ENCODE data around the gene SPATC1L.
"Not testable (repeated sequence)": the region's sequence is repeated elsewhere in the genome, so short reads cannot be mapped to it uniquely, and the experiment has no call there.

SPATC1L gene

GRCh38 chr21:46178961-46179360 is 5.3 kb downstream of the SPATC1L start:
- DNase-seq (ENCODE audit: low read depth, low spot score): no peak
- TF ChIP-seq CTCF (IDR thresholded peaks at IDR 0.05; ENCODE audit: insufficient read depth, low read length, missing control alignments): no peak
- H3K4me3 ChIP-seq (ENCODE audit: low read depth, low read length): no peak overlapping the region
- POLR2A ChIA-PET: no interaction called here
- CTCF ChIA-PET: no interaction called here

GRCh38 chr21:46176443-46177129 is 7.7 kb downstream of the SPATC1L start:
- POLR2A ChIA-PET; H3K4me3 ChIP-seq (ENCODE audit: low read depth, low read length); DNase-seq (ENCODE audit: low read depth, low spot score): not testable (repeated sequence)
- CTCF ChIA-PET: interaction anchor here (1.0 to 1.2 kb wide), 2 partner anchors 15 to 33 kb away, joined by 4 read pairs; no protein-coding TSS in a partner anchor

GRCh38 chr21:46173573-46173972 is 10.7 kb downstream of the SPATC1L start:
- no peak for TF ChIP-seq CTCF (IDR thresholded peaks at IDR 0.05; ENCODE audit: insufficient read depth, low read length, missing control alignments)
- H3K4me3 ChIP-seq (ENCODE audit: low read depth, low read length): no peak overlapping the region
- no peak for DNase-seq (ENCODE audit: low read depth, low spot score)
- CTCF ChIA-PET: no interaction called here
- POLR2A ChIA-PET: no interaction called here

- no peak overlapping the region for H3K4me3 ChIP-seq (ENCODE audit: low read depth, low read length)
- CTCF ChIA-PET: interaction anchor here (0.9 to 1.0 kb wide), 2 partner anchors 25 to 202 kb away, joined by 3 read pairs; no protein-coding TSS in a partner anchor
- DNase-seq (ENCODE audit: low read depth, low spot score): no peak
- POLR2A ChIA-PET: no interaction called here
- TF ChIP-seq CTCF (IDR thresholded peaks at IDR 0.05; ENCODE audit: insufficient read depth, low read length, missing control alignments): no peak
These were observed 11.3 kb downstream of the SPATC1L start for GRCh38 chr21:46172863-46173528.

GRCh38 chr21:46171996-46172862 is 12.0 kb downstream of the SPATC1L start:
- no peak for TF ChIP-seq CTCF (IDR thresholded peaks at IDR 0.05; ENCODE audit: insufficient read depth, low read length, missing control alignments)
- ChIA-PET CTCF (interaction anchor here (0.9 to 1.0 kb wide), 2 partner anchors 26 to 201 kb away, joined by 3 read pairs; no protein-coding TSS in a partner anchor), POLR2A (no interaction called here)
- DNase-seq (ENCODE audit: low read depth, low spot score): no peak
- no peak overlapping the region for H3K4me3 ChIP-seq (ENCODE audit: low read depth, low read length)

GRCh38 chr21:46171585-46171984 is 12.7 kb downstream of the SPATC1L start:
- ChIA-PET POLR2A (no interaction called here), CTCF (interaction anchor here (1.0 kb wide), 1 partner anchor 27 kb away, joined by 3 read pairs; no protein-coding TSS in a partner anchor)
- no peak for DNase-seq (ENCODE audit: low read depth, low spot score)
- no peak for TF ChIP-seq CTCF (IDR thresholded peaks at IDR 0.05; ENCODE audit: insufficient read depth, low read length, missing control alignments)
- H3K4me3 ChIP-seq (ENCODE audit: low read depth, low read length): no peak overlapping the region

- DNase-seq (ENCODE audit: low read depth, low spot score); H3K4me3 ChIP-seq (ENCODE audit: low read depth, low read length); POLR2A ChIA-PET; CTCF ChIA-PET: not testable (repeated sequence)
These were observed 13.6 kb downstream of the SPATC1L start for GRCh38 chr21:46170436-46171193.
